Neutrophil (primary cell): ENCODE results near the gene CCDC167.

Experiments used
- H3K27ac ChIP-seq: fragments of 200-600 bp; sonication (generic); 2 replicates; pipeline ENCODE4 v1.5.1; 2016; ENCODE audit warnings: mild to moderate bottlenecking, moderate library complexity
- H3K27me3 ChIP-seq: fragments of 200-600 bp; sonication (generic); 2 replicates; pipeline ENCODE4 v1.6.0; 2016; ENCODE audit warnings: mild to moderate bottlenecking
- H3K36me3 ChIP-seq: fragments of 200-600 bp; sonication (generic); 2 replicates; pipeline ENCODE4 v1.5.1; 2017
- H3K4me1 ChIP-seq, 2 experiments: fragments of 200-600 bp in 1 of 2; sonication (generic) in 1 of 2; 1 replicate in 1 of 2; 2 replicates in 1 of 2; pipeline versions ENCODE4 v1.5.1 to v1.6.1; 2013 to 2016; ENCODE audit warnings: low read depth in 1 of 2, low read length in 1 of 2, mild to moderate bottlenecking in 1 of 2, moderate library complexity in 1 of 2; ENCODE audit not compliant: control insufficient read depth in 1 of 2, insufficient read depth in 1 of 2
- H3K4me3 ChIP-seq, 2 experiments: fragments of 200-600 bp in 1 of 2; sonication (generic) in 1 of 2; 1 replicate in 1 of 2; 2 replicates in 1 of 2; pipeline ENCODE4 v1.5.1; 2013 to 2016; ENCODE audit warnings: low read depth in 1 of 2, low read length in 1 of 2, mild to moderate bottlenecking in 1 of 2, moderate library complexity in 1 of 2
- H3K9me3 ChIP-seq: fragments of 200-600 bp; sonication (generic); 2 replicates; pipeline ENCODE4 v1.5.1; 2016
- TF ChIP-seq, protein P1 (sequence below): fragments of 200-600 bp; sonication (generic); IDR thresholded peaks from 2 replicates; pipeline ENCODE4 v1.5.1; 2016; ENCODE audit warnings: antibody characterized with exemption

The CCDC167 gene

DNA sequence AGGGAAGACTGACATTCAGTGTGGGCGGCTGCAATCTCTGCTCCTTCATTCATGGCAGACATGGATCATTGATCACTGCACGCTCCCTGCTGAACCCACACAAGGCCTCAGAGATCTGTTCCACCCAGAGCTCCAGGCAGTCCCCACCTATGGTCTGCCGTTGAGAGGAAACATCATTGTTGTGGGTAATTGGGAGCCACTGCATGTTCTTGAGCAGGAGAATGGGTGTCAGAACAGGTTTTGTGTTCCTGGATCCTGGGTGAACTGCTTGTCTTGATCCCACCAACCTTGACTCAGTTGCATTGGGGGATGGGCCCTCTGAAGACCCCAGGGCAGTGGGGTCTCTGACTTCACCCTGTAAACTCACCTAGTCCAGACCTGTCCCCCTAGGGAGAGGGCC, 23.1 kb upstream of the CCDC167 start:
- peaks cover 77% of the 10 kb centered on the region for H3K27me3 ChIP-seq
- no peaks in the 10 kb centered on the region for H3K4me1 ChIP-seq
- no peak overlapping the region for H3K27ac ChIP-seq
- no peaks in the 10 kb centered on the region for H3K36me3 ChIP-seq
- no peaks in the 10 kb centered on the region for H3K9me3 ChIP-seq
- no peak overlapping the region for H3K4me3 ChIP-seq
- TF ChIP-seq, protein P1, sequence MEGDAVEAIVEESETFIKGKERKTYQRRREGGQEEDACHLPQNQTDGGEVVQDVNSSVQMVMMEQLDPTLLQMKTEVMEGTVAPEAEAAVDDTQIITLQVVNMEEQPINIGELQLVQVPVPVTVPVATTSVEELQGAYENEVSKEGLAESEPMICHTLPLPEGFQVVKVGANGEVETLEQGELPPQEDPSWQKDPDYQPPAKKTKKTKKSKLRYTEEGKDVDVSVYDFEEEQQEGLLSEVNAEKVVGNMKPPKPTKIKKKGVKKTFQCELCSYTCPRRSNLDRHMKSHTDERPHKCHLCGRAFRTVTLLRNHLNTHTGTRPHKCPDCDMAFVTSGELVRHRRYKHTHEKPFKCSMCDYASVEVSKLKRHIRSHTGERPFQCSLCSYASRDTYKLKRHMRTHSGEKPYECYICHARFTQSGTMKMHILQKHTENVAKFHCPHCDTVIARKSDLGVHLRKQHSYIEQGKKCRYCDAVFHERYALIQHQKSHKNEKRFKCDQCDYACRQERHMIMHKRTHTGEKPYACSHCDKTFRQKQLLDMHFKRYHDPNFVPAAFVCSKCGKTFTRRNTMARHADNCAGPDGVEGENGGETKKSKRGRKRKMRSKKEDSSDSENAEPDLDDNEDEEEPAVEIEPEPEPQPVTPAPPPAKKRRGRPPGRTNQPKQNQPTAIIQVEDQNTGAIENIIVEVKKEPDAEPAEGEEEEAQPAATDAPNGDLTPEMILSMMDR = no peak

DNA sequence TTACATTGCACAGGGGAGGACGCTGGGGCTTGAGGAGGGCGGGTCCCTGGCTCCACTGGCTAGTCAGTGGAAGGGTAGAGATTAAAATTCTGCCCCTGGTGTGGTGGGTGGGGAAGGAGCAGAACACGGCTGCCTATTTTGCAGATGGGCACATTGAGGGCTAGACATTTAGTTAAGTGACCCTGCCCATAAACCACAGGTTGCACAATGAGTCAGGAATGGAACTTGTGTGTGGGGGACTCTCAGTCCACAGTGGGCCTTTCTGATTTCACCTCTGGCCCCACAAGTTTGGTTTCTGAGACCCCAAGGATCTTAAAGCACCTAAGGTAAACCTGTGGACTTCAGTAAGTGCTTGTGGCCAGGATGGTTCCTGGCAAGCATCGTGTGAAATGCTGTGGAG, 22.0 kb upstream of the CCDC167 start:
- no peak overlapping the region for H3K4me3 ChIP-seq
- no peaks in the 10 kb centered on the region for H3K9me3 ChIP-seq
- TF ChIP-seq, protein P1 = no peak
- H3K27ac ChIP-seq = no peak overlapping the region
- H3K4me1 ChIP-seq = no peaks in the 10 kb centered on the region
- H3K27me3 ChIP-seq = peaks cover 83% of the 10 kb centered on the region
- no peaks in the 10 kb centered on the region for H3K36me3 ChIP-seq

DNA sequence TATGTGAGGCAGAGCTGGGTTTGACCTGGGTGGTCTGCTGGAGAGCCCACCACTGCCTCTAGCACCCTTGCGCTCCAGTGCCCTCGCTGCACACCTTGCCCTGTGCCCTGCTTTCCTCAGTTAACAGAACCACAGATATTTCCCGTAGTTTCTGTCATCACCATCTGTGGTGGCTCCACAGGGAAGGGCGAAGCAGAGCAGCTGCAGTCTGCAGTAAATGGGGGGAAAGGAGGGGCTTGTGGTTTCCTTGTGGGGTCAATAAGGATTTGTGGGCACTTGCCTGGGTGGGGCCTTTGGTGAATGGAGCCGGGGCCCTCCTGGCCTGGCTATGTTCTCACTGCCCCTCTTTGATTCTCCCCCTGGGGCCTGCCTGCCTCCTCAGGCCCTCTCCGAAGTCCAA, 21.2 kb upstream of the CCDC167 start:
- H3K27ac ChIP-seq = no peak overlapping the region
- no peaks in the 10 kb centered on the region for H3K9me3 ChIP-seq
- TF ChIP-seq, protein P1 = no peak
- no peaks in the 10 kb centered on the region for H3K4me1 ChIP-seq
- no peaks in the 10 kb centered on the region for H3K36me3 ChIP-seq
- peaks cover 87% of the 10 kb centered on the region for H3K27me3 ChIP-seq
- H3K4me3 ChIP-seq = no peak overlapping the region

DNA sequence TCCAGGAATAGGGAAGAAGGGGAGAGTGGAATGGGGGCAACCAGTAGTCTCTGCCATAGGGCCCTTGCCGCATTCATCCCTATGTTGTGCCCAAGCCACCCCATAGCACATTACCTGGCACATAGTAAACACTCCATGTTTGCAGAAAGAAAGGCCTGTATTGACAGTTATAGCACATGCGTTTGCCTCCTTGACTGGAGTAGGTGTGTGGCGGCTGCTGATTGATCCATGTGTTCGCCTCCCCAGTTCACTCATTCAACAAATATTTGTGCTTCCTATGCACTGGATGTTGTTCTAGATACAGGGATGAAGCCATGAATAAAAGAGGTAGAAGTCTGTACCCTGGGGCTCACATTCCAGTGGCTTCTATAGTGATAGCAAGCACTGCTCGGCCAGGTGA, 19.8 kb upstream of the CCDC167 start:
- Histone ChIP-seq H3K9me3 (no peaks in the 10 kb centered on the region), H3K36me3 (no peaks in the 10 kb centered on the region), H3K4me1 (no peaks in the 10 kb centered on the region), H3K4me3 (no peak overlapping the region), H3K27ac (no peak overlapping the region), H3K27me3 (peaks cover 90% of the 10 kb centered on the region)
- TF ChIP-seq, protein P1 = no peak

DNA sequence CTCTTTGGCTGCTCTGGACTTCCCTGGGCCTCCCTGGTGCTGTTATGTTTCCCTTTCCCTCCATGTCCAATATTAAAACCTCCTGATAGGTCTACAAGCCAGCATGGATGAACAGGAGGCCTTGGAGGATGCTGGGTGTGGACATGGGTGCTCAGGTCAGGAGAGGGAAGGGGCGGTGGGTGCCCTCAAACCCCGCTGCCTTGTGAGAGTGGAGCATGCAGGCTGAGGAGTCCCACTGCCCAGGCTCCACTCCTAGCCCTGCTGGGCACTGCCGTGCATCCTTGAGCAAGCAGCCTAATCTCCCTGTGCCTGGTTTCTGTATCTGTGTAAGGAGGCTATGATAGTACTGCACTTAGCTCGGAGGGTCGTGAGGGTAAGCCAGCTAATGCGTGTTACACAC, 18.4 kb upstream of the CCDC167 start:
- H3K27me3 ChIP-seq = peaks cover 94% of the 10 kb centered on the region
- H3K4me3 ChIP-seq = no peak overlapping the region
- no peaks in the 10 kb centered on the region for H3K4me1 ChIP-seq
- H3K36me3 ChIP-seq = no peaks in the 10 kb centered on the region
- H3K27ac ChIP-seq = no peak overlapping the region
- no peaks in the 10 kb centered on the region for H3K9me3 ChIP-seq
- TF ChIP-seq, protein P1 = no peak

DNA sequence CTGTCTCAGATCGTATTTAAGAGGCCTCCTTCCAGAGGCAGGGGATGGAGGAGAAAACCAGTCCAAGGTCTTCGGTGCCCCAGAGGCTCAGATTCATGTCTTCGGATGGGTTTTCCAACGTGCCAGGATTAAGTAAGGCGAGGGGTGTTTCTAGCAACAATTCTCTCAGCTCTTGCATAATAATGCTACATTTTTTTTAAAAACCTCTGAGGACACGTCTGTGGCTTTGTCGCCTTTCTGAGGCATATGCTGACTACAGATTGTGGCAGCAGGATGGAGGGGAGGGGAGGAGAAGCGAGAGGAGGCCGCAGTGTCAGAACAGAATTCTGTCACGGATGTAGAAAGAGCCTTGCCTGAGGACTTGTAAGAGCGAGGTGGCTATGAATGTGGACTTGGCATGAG, 17.7 kb upstream of the CCDC167 start:
- Histone ChIP-seq H3K9me3 (no peaks in the 10 kb centered on the region), H3K27ac (no peak overlapping the region), H3K27me3 (peaks cover 94% of the 10 kb centered on the region), H3K36me3 (no peaks in the 10 kb centered on the region), H3K4me3 (no peak overlapping the region), H3K4me1 (no peaks in the 10 kb centered on the region)
- TF ChIP-seq, protein P1 = no peak
